Smooth muscle cell (in vitro differentiated cells): ENCODE results near the gene UBALD1. TPM values are rescaled to one million over a fixed set of nuclear protein-coding genes. Genes with fewer than 3 reads are reported as not detected.

ENCODE experiments used
- DNase-seq: peaks from one replicate; lab custom pipeline; 2025; ENCODE audit not compliant: unreplicated experiment; lab: John Stamatoyannopoulos, UW
- H2AFZ ChIP-seq: fragments of 200-600 bp; sonication (generic); 2 replicates; pipeline ENCODE4 v1.6.0; 2016; ENCODE audit warnings: antibody characterized with exemption, low read depth, mild to moderate bottlenecking
- H3F3A ChIP-seq: fragments of 200-600 bp; sonication (generic); 2 replicates; pipeline ENCODE4 v1.6.0; 2017; ENCODE audit warnings: antibody characterized with exemption, low read depth
- H3K27ac ChIP-seq: fragments of 200-600 bp; sonication (generic); 2 replicates; pipeline ENCODE4 v1.5.1; 2016; ENCODE audit warnings: low read depth, mild to moderate bottlenecking
- H3K27me3 ChIP-seq: fragments of 200-600 bp; sonication (generic); 2 replicates; pipeline ENCODE4 v1.6.1; 2016; ENCODE audit warnings: low read depth, mild to moderate bottlenecking
- H3K36me3 ChIP-seq: fragments of 200-600 bp; sonication (generic); 2 replicates; pipeline ENCODE4 v1.5.1; 2016; ENCODE audit warnings: low read depth
- H3K4me1 ChIP-seq: fragments of 200-600 bp; sonication (generic); 2 replicates; pipeline ENCODE4 v1.5.1; 2016; ENCODE audit warnings: low read depth
- H3K4me2 ChIP-seq: fragments of 200-600 bp; sonication (generic); 2 replicates; pipeline ENCODE4 v1.6.0; 2016; ENCODE audit warnings: mild to moderate bottlenecking
- H3K4me3 ChIP-seq: fragments of 200-600 bp; sonication (generic); 2 replicates; pipeline ENCODE4 v1.5.1; 2016; ENCODE audit warnings: mild to moderate bottlenecking
- H3K79me2 ChIP-seq: fragments of 200-600 bp; sonication (generic); 2 replicates; pipeline ENCODE4 v1.6.0; 2016; ENCODE audit warnings: low read depth, mild to moderate bottlenecking
- H3K9ac ChIP-seq: fragments of 200-600 bp; sonication (generic); 2 replicates; pipeline ENCODE4 v1.6.0; 2016; ENCODE audit warnings: low read depth
- H3K9me3 ChIP-seq: fragments of 200-600 bp; sonication (generic); replicated peaks from 2 replicates; pipeline ENCODE4 v1.5.1; 2016; ENCODE audit warnings: low read depth
- H4K20me1 ChIP-seq: fragments of 200-600 bp; sonication (generic); 2 replicates; pipeline ENCODE4 v1.6.0; 2016; ENCODE audit warnings: low read depth
- CTCF ChIP-seq: fragments of 200-600 bp; sonication (generic); IDR thresholded peaks from 2 replicates; pipeline ENCODE4 v1.5.1; 2017; ENCODE audit warnings: borderline replicate concordance, mild to moderate bottlenecking, antibody characterized with exemption; ENCODE audit not compliant: insufficient read depth, poor library complexity, severe bottlenecking
- WGBS: methylation state at CpG from one replicate; pipeline ENCODE4 v1.1.7; 2016; ENCODE audit warnings: low lambda C conversion rate; 5-methylcytosine and 5-hydroxymethylcytosine counted together
- polyA plus RNA-seq: library from polyadenylated mRNA; unstranded; fragments of >200 nt; fragmentation: Nextera tagmentation; extraction: Ambion mirVana; gene quantifications from 2 replicates; pipeline ENCODE4 v1.2.1, GENCODE V29; 2016
- total RNA-seq: library from RNA; depleted of rRNA; stranded (reverse); fragments of >200 nt; gene quantifications from 2 replicates; pipeline ENCODE4 v1.2.3, GENCODE V29; 2014

UBALD1 gene
- total and polyA plus RNA-seq, 2 experiments from 2014 or later, result 3.6 to 13.6 TPM

- no peak for TF ChIP-seq CTCF
- Histone ChIP-seq H3K79me2 (peaks cover 51% of the 10 kb centered on the region), H3K27ac (peak overlapping the region; percentile 81), H3K36me3 (no peaks in the 10 kb centered on the region), H3K9ac (peak overlapping the region; percentile 97), H2AFZ (peak overlapping the region; percentile 64), H3K4me2 (peak overlapping the region; percentile 87), H3K27me3 (no peaks in the 10 kb centered on the region), H4K20me1 (peaks cover 43% of the 10 kb centered on the region), H3K9me3 (no peaks in the 10 kb centered on the region), H3K4me3 (peak overlapping the region; percentile 97), H3F3A (no peaks in the 10 kb centered on the region), H3K4me1 (peaks cover 6% of the 10 kb centered on the region)
- under 1% methylated on average over 60 of the region's 80 CpGs for WGBS
- DNase-seq, result peak; percentile 72
Observed at GRCh38 chr16:4624827-4625559, 10.3 kb upstream of the UBALD1 start.

- peaks cover 45% of the 10 kb centered on the region for H3K79me2 ChIP-seq
- whole genome bisulfite sequencing, result 14% methylated on average over 40 of the region's 42 CpGs
Observed at GRCh38 chr16:4624015-4624826, 9.5 kb upstream of the UBALD1 start, which contains the start of gene MGRN1. TSS of gene MGRN1 (plus strand) at chr16:4624826. CDS start at chr16:4624961, 135 bp downstream.

GRCh38 chr16:4623593-4623992 lies 8.9 kb upstream of the UBALD1 start:
- H4K20me1 ChIP-seq, result peaks cover 30% of the 10 kb centered on the region
- no peak overlapping the region for H3K4me3 ChIP-seq
- H3K27ac ChIP-seq, result no peak overlapping the region
- H3F3A ChIP-seq, result no peaks in the 10 kb centered on the region
- peaks cover 39% of the 10 kb centered on the region for H3K79me2 ChIP-seq
- no peak for DNase-seq
- H3K4me1 ChIP-seq, result peaks cover 6% of the 10 kb centered on the region
- H3K9ac ChIP-seq, result no peak overlapping the region
- WGBS, result 88% methylated on average over 7 of the region's 7 CpGs
- H3K36me3 ChIP-seq, result no peaks in the 10 kb centered on the region
- H3K27me3 ChIP-seq, result no peaks in the 10 kb centered on the region
- H2AFZ ChIP-seq, result no peak overlapping the region
- H3K9me3 ChIP-seq, result no peaks in the 10 kb centered on the region
- no peak for TF ChIP-seq CTCF
- no peak overlapping the region for H3K4me2 ChIP-seq

More at GRCh38 chr16:4624015-4624826, 9.5 kb upstream of the UBALD1 start, which contains the start of gene MGRN1:
- H3K9me3 ChIP-seq, result no peaks in the 10 kb centered on the region
- no peaks in the 10 kb centered on the region for H3F3A ChIP-seq
- H3K4me2 ChIP-seq, result peak within 1 kb of the TSS; percentile 87
- H3K4me3 ChIP-seq, result peak within 1 kb of the TSS; percentile 97
- H3K36me3 ChIP-seq, result no peaks in the 10 kb centered on the region
- peak; percentile 74 for DNase-seq
- no peaks in the 10 kb centered on the region for H3K27me3 ChIP-seq
- peak within 1 kb of the TSS; percentile 64 for H2AFZ ChIP-seq
- peak; percentile 96 for TF ChIP-seq CTCF
- H3K27ac ChIP-seq, result peak within 1 kb of the TSS; percentile 81
- peak within 1 kb of the TSS; percentile 97 for H3K9ac ChIP-seq
- peaks cover 36% of the 10 kb centered on the region for H4K20me1 ChIP-seq
- H3K4me1 ChIP-seq, result peaks cover 6% of the 10 kb centered on the region
